DOHH2 (cell line): ENCODE results near the gene TMSB10.

ENCODE experiments used
- CTCF ChIP-seq: fragments of 200-600 bp; sonication (generic); IDR thresholded peaks from one replicate; pipeline ENCODE4 v1.5.1; 2014; ENCODE audit warnings: antibody characterized with exemption, mild to moderate bottlenecking, low read depth, low read length; ENCODE audit not compliant: poor library complexity, severe bottlenecking
- EZH2phosphoT487 ChIP-seq: fragments of 200-600 bp; sonication (generic); IDR thresholded peaks from 2 replicates; pipeline ENCODE4 v1.6.1; 2017; ENCODE audit warnings: borderline replicate concordance, mild to moderate bottlenecking, antibody characterized with exemption, low read length, moderate library complexity, mixed read lengths

DNA sequence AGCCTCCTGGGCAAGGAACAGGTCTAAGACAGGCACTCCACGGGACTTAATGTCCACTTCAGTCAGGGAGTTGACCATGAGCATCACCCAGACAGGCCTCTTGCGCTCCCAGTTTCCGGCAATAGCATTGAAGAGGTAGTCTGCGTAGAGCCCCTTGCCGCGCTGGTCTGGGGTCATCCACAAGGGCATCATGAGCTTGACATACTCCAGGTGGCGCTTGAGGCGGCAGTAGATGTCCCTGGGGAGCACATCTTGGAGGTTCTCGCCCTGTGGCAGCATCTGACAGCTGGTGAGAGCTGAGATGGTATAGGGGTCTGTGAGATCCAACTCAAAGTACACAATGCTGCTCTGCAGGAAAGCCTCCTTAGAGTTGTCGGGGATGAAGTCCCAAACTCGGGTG lies 35.1 kb upstream of the TMSB10 start:
- peak; percentile 39 for TF ChIP-seq CTCF
- no peak for TF ChIP-seq EZH2phosphoT487
